KOPT-K1 (cell line): ENCODE measurements around the gene PCDHB11.
"Not testable (repeated sequence)": the region's sequence is repeated elsewhere in the genome, so short reads cannot be mapped to it uniquely, and the experiment has no call there.

Source experiments
- H3K27ac ChIP-seq: fragments of 200-600 bp; sonication (generic); 2 replicates; pipeline ENCODE4 v1.5.1; 2016; ENCODE audit warnings: antibody characterized with exemption, mild to moderate bottlenecking, low read depth, low read length; ENCODE audit not compliant: poor library complexity, severe bottlenecking
- H3K36me3 ChIP-seq: fragments of 200-600 bp; sonication (generic); 2 replicates; pipeline ENCODE4 v1.5.1; 2017; ENCODE audit warnings: antibody characterized with exemption, mild to moderate bottlenecking, low read length, moderate library complexity; ENCODE audit not compliant: insufficient read depth
- H3K9me3 ChIP-seq: fragments of 200-600 bp; sonication (generic); 2 replicates; pipeline ENCODE4 v1.5.1; 2017; ENCODE audit warnings: antibody characterized with exemption, low read length, mild to moderate bottlenecking; ENCODE audit not compliant: insufficient read depth, poor library complexity, severe bottlenecking

Gene PCDHB11

GRCh38 chr5:141199359-141200235, at the start of gene PCDHB11:
Gene PCDHB11, plus strand, starts transcription at chr5:141199627. Its CDS starts 148 bp downstream, at chr5:141199775.
- peaks cover 23% of the 10 kb centered on the region for H3K9me3 ChIP-seq
- no peak within 1 kb of the TSS for H3K27ac ChIP-seq
- H3K36me3 ChIP-seq = no peaks in the 10 kb centered on the region

- no peaks in the 10 kb centered on the region for H3K36me3 ChIP-seq
- H3K27ac ChIP-seq = no peak within 1 kb of the TSS
- H3K9me3 ChIP-seq = no peaks in the 10 kb centered on the region
These were observed 49.6 kb upstream of the PCDHB11 start, which contains the start of gene PCDHB6 for GRCh38 chr5:141149812-141150211. Gene PCDHB6, plus strand, starts transcription at chr5:141150057. Its CDS starts 201 bp downstream, at chr5:141150258.

- H3K27ac ChIP-seq = no peak overlapping the region
- no peaks in the 10 kb centered on the region for H3K9me3 ChIP-seq
- no peaks in the 10 kb centered on the region for H3K36me3 ChIP-seq
These were observed 49.0 kb upstream of the PCDHB11 start for GRCh38 chr5:141150224-141150992.

- no peak overlapping the region for H3K27ac ChIP-seq
- no peaks in the 10 kb centered on the region for H3K9me3 ChIP-seq
- H3K36me3 ChIP-seq = no peaks in the 10 kb centered on the region
These were observed 48.5 kb upstream of the PCDHB11 start for GRCh38 chr5:141150993-141151325.

- H3K27ac ChIP-seq, H3K36me3 ChIP-seq, H3K9me3 ChIP-seq: not testable (repeated sequence)
These were observed 47.8 kb upstream of the PCDHB11 start for GRCh38 chr5:141151632-141152031.

GRCh38 chr5:141152096-141152495, 47.3 kb upstream of the PCDHB11 start:
- H3K27ac ChIP-seq, H3K9me3 ChIP-seq, H3K36me3 ChIP-seq: not testable (repeated sequence)

GRCh38 chr5:141155540-141156374, 43.7 kb upstream of the PCDHB11 start:
- no peaks in the 10 kb centered on the region for H3K9me3 ChIP-seq
- H3K27ac ChIP-seq = no peak overlapping the region

GRCh38 chr5:141157356-141157755, 42.1 kb upstream of the PCDHB11 start:
- not testable (repeated sequence) for H3K36me3 ChIP-seq, H3K9me3 ChIP-seq, H3K27ac ChIP-seq

More at GRCh38 chr5:141155540-141156374, 43.7 kb upstream of the PCDHB11 start:
- no peaks in the 10 kb centered on the region for H3K36me3 ChIP-seq

- not testable (repeated sequence) for H3K27ac ChIP-seq, H3K36me3 ChIP-seq, H3K9me3 ChIP-seq
These were observed 41.5 kb upstream of the PCDHB11 start for GRCh38 chr5:141157901-141158300.

- Histone ChIP-seq H3K36me3 (no peaks in the 10 kb centered on the region), H3K27ac (no peak within 1 kb of the TSS), H3K9me3 (no peaks in the 10 kb centered on the region)
These were observed 26.8 kb upstream of the PCDHB11 start, which contains the start of gene PCDHB7 for GRCh38 chr5:141172381-141173204. Gene PCDHB7, plus strand, starts transcription at chr5:141172644. Its CDS starts 192 bp downstream, at chr5:141172836.

GRCh38 chr5:141174291-141175104, 24.9 kb upstream of the PCDHB11 start:
- not testable (repeated sequence) for H3K27ac ChIP-seq

GRCh38 chr5:141175933-141176332, 23.5 kb upstream of the PCDHB11 start:
- H3K27ac ChIP-seq = no peak overlapping the region
- no peaks in the 10 kb centered on the region for H3K9me3 ChIP-seq

More at GRCh38 chr5:141174291-141175104, 24.9 kb upstream of the PCDHB11 start:
- not testable (repeated sequence) for H3K36me3 ChIP-seq, H3K9me3 ChIP-seq

GRCh38 chr5:141177577-141178191, 21.7 kb upstream of the PCDHB11 start, which contains the start of gene PCDHB8:
Gene PCDHB8, plus strand, starts transcription at chr5:141177790. Its CDS starts 245 bp downstream, at chr5:141178035.
- H3K9me3 ChIP-seq, H3K36me3 ChIP-seq, H3K27ac ChIP-seq: not testable (repeated sequence)

More at GRCh38 chr5:141175933-141176332, 23.5 kb upstream of the PCDHB11 start:
- H3K36me3 ChIP-seq = no peaks in the 10 kb centered on the region
